ENCODE measurements around the gene SDCCAG8. TPM values are rescaled to one million over a fixed set of nuclear protein-coding genes. Genes with fewer than 3 reads are reported as not detected.

SDCCAG8 gene
- total and polyA plus RNA-seq, 8 donors: 24.3 to 37.1 (median 30.0) TPM

DNA sequence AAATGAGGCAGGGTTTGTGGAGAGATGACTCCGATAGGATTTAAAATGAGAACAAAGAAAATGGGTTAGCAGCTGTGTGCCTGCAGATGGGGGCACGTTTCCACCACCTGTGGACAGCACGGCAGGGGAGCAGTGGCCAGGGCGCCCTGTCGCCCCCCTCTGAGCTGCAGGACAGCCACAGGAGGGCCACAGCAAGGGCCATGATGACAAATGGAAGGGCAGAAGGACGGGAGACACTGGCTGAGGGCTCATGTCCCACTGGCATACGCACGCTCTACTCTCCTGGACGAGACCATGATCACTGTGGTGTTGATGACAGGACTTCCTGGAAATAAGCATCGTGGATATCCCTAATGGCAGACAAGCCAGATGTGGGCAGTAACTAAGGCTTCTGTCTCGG lies 241.0 kb downstream of the SDCCAG8 start:
- H3K27me3 ChIP-seq: no peaks in the 10 kb centered on the region
- TF ChIP-seq, protein P1, sequence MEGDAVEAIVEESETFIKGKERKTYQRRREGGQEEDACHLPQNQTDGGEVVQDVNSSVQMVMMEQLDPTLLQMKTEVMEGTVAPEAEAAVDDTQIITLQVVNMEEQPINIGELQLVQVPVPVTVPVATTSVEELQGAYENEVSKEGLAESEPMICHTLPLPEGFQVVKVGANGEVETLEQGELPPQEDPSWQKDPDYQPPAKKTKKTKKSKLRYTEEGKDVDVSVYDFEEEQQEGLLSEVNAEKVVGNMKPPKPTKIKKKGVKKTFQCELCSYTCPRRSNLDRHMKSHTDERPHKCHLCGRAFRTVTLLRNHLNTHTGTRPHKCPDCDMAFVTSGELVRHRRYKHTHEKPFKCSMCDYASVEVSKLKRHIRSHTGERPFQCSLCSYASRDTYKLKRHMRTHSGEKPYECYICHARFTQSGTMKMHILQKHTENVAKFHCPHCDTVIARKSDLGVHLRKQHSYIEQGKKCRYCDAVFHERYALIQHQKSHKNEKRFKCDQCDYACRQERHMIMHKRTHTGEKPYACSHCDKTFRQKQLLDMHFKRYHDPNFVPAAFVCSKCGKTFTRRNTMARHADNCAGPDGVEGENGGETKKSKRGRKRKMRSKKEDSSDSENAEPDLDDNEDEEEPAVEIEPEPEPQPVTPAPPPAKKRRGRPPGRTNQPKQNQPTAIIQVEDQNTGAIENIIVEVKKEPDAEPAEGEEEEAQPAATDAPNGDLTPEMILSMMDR (IDR thresholded peaks at IDR 0.05): no peak
- FAIRE-seq: no peak
- no peaks in the 10 kb centered on the region for H3K4me1 ChIP-seq
- no peak overlapping the region for H3K4me3 ChIP-seq
- no peak for ATAC-seq
- 95 to 97% methylated on average over 11 of the region's 11 CpGs for WGBS, 2 donors
- H3K36me3 ChIP-seq: no peaks in the 10 kb centered on the region
- DNase-seq: no peak
- H3K9me3 ChIP-seq: no peaks in the 10 kb centered on the region
- no peak overlapping the region for H3K27ac ChIP-seq
- intact Hi-C loops (cut with DNase I): no loop called here

DNA sequence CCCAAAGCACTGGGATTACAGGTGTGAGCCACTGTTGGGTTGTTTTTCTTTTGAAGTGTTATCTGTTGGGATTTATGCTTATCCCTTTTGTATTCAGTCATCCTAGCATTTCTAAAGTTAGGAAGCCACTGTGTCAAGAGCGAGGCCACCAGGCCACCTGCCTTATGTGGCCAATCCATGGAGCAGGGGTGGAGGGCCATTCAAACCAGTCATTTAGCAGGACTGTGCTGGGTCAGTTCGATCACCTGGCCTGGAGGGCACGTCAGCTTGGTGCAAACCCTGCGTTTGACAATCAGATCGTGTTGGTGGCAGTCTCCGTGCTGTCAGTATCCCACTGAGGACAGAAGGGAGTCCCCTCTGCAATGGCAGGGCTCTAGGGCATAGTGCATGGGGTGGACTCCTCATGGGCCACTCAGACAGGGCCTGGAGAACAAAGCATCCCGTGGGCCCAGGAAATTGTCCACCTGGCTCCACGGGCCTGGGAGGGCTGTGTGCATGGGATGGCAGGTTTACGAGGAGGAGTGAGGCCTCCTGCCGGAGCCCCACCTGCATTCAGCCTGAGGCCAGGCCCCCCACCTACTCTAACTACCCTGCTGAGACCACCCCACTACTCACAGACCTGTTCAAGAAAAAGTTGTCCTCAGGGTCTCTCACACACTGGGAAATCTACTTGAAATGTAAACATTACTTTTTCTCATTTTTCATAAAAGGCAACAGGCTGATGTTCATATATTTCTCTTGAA lies 242.3 kb downstream of the SDCCAG8 start:
- Histone ChIP-seq H3K4me3 (no peak overlapping the region), H3K27me3 (no peaks in the 10 kb centered on the region), H3K36me3 (no peaks in the 10 kb centered on the region), H3K27ac (no peak overlapping the region), H3K9me3 (no peaks in the 10 kb centered on the region), H3K4me1 (no peaks in the 10 kb centered on the region)
- ATAC-seq (no peak), FAIRE-seq (no peak), DNase-seq (no peak)
- intact Hi-C loops (cut with DNase I): no loop called here
- 95 to 97% methylated on average over 10 of the region's 10 CpGs for WGBS, 2 donors
- TF ChIP-seq, protein P1 (IDR thresholded peaks at IDR 0.05): no peak

DNA sequence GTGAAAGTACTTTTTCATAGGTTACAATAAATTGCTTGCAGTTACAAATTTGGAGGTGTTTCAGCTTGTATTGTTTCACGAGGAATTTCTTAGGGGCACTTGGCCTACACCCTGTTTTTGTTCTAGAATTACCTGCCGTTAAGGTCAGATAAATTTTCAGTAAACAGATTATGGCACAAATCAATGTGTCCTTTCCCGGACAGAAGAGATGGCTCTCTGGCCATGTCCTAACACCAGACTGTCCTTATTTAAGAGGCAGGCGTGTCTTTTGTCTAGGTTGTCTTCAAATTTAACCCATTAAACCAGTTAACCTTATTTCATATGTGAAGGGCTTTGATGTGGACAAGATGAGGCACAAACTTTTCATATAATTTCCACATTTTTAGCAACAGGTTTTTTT lies 243.4 kb downstream of the SDCCAG8 start:
- ATAC-seq (no peak), DNase-seq (no peak), FAIRE-seq (no peak)
- H3K4me1 ChIP-seq: no peaks in the 10 kb centered on the region
- H3K36me3 ChIP-seq: no peaks in the 10 kb centered on the region
- 49% methylated on average over 4 of the region's 4 CpGs for WGBS, 2 donors
- no peak overlapping the region for H3K4me3 ChIP-seq
- no peak overlapping the region for H3K27ac ChIP-seq
- TF ChIP-seq, protein P1 (IDR thresholded peaks at IDR 0.05): no peak
- H3K27me3 ChIP-seq: no peaks in the 10 kb centered on the region
- no peaks in the 10 kb centered on the region for H3K9me3 ChIP-seq
- intact Hi-C loops (cut with DNase I): no loop called here

DNA sequence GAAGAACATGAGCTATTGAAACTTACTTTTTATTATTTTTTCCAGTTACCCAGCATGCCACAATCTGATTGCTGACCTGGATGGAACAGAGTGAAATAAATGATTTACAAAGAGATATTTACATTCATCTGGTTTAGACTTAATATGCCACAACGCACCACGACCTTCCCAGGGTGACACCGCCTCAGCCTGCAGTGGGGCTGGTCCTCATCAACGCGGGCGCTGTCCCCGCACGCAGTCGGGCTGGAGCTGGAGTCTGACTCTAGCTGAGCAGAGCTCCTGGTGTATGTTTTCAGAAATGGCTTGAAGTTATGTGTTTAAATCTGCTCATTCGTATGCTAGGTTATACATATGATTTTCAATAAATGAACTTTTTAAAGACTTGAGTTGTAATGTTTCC lies 243.9 kb downstream of the SDCCAG8 start:
- no peak for ATAC-seq
- no peaks in the 10 kb centered on the region for H3K4me1 ChIP-seq
- FAIRE-seq: no peak
- TF ChIP-seq, protein P1 (IDR thresholded peaks at IDR 0.05): no peak
- no peaks in the 10 kb centered on the region for H3K9me3 ChIP-seq
- no peak overlapping the region for H3K4me3 ChIP-seq
- no peak for DNase-seq
- H3K27ac ChIP-seq: no peak overlapping the region
- intact Hi-C loops (cut with DNase I): no loop called here
- 89 to 92% methylated on average over 10 of the region's 10 CpGs for WGBS, 2 donors
- no peaks in the 10 kb centered on the region for H3K27me3 ChIP-seq
- H3K36me3 ChIP-seq: no peaks in the 10 kb centered on the region

DNA sequence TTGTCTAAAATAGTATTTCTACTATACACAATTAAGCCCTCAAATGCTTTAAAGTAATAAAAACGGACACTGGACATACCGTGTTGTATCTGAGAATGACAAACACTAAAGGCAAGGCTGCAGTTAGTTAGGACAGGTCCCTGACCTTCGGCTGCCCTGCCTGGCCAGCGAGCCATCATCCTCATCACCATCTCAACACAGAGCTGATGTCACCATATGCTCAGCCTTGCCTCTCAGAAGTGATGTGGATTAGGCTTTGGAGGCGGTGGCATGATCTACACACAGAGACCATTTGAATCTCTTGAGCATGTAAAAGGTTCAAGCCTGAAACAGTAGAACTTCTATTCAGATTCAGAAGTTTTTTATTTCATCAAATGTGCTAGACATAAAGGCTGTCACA lies 244.7 kb downstream of the SDCCAG8 start:
- intact Hi-C loops (cut with DNase I): no loop called here
- FAIRE-seq (no peak), ATAC-seq (no peak), DNase-seq (no peak)
- TF ChIP-seq, protein P1 (IDR thresholded peaks at IDR 0.05): no peak
- WGBS, 2 donors: 84 to 92% methylated on average over 5 of the region's 5 CpGs
- Histone ChIP-seq H3K36me3 (no peaks in the 10 kb centered on the region), H3K9me3 (no peaks in the 10 kb centered on the region), H3K4me1 (no peaks in the 10 kb centered on the region), H3K4me3 (no peak overlapping the region), H3K27me3 (no peaks in the 10 kb centered on the region), H3K27ac (no peak overlapping the region)
